ENCODE results near the gene EHMT1. TPM values are rescaled to one million over a fixed set of nuclear protein-coding genes. Genes with fewer than 3 reads are reported as not detected.

The EHMT1 gene
- polyA plus RNA-seq, 6 donors from 2014 or later, result 6.7 to 45.0 (median 31.5) TPM

GRCh38 chr9:137813167-137813566, 194.4 kb downstream of the EHMT1 start:
- Mint-ChIP-seq H3K4me3 (no peak overlapping the region), H3K27me3 (no peaks in the 10 kb centered on the region), H3K4me1 (peaks cover 4 to 13% (median 6%) of the 10 kb centered on the region in 3 donors), H3K36me3 (peaks cover 5 to 22% of the 10 kb centered on the region in 2 donors), H3K9me3 (peaks cover 0 to 2% (median 0%) of the 10 kb centered on the region in 7 donors), H3K27ac (peak overlapping the region in 1 of 6 donors; percentile 57)
- ATAC-seq (ENCODE audit: low read depth in 2 of 2), result no peak
- no peak for DNase-seq

GRCh38 chr9:137813651-137814415, 195.0 kb downstream of the EHMT1 start:
- Mint-ChIP-seq H3K4me3 (no peak overlapping the region), H3K4me1 (peaks cover 3 to 13% (median 5%) of the 10 kb centered on the region in 3 donors), H3K9me3 (peaks cover 0 to 4% (median 0%) of the 10 kb centered on the region in 7 donors), H3K27ac (peak overlapping the region in 1 of 6 donors; percentile 72), H3K36me3 (peaks cover 5 to 25% of the 10 kb centered on the region in 2 donors), H3K27me3 (no peaks in the 10 kb centered on the region)
- DNase-seq (no peak), ATAC-seq (ENCODE audit: low read depth in 2 of 2) (no peak)

GRCh38 chr9:137814436-137814835, 195.6 kb downstream of the EHMT1 start:
- H3K9me3 Mint-ChIP-seq, result peaks cover 0 to 4% (median 0%) of the 10 kb centered on the region in 7 donors
- H3K27ac Mint-ChIP-seq, result peak overlapping the region in 2 of 6 donors; percentile 72 to 86
- H3K36me3 Mint-ChIP-seq, result peaks cover 5 to 25% of the 10 kb centered on the region in 2 donors
- DNase-seq (no peak), ATAC-seq (ENCODE audit: low read depth in 2 of 2) (no peak)
- H3K27me3 Mint-ChIP-seq, result no peaks in the 10 kb centered on the region
- H3K4me3 Mint-ChIP-seq, result no peak overlapping the region
- peaks cover 0 to 8% (median 0%) of the 10 kb centered on the region in 3 donors for H3K4me1 Mint-ChIP-seq

GRCh38 chr9:137814841-137815240, 196.0 kb downstream of the EHMT1 start:
- no peak for ATAC-seq (ENCODE audit: low read depth in 2 of 2)
- Mint-ChIP-seq H3K27me3 (no peaks in the 10 kb centered on the region), H3K27ac (peak overlapping the region in 3 of 6 donors; percentile 53 to 86 (median 72)), H3K4me1 (peaks cover 0 to 8% (median 0%) of the 10 kb centered on the region in 3 donors), H3K9me3 (peaks cover 0 to 4% (median 0%) of the 10 kb centered on the region in 7 donors), H3K4me3 (peak overlapping the region in 2 of 8 donors; percentile 8 to 33), H3K36me3 (peaks cover 5 to 25% of the 10 kb centered on the region in 2 donors)
- no peak for DNase-seq

GRCh38 chr9:137815256-137816255, 196.8 kb downstream of the EHMT1 start:
- DNase-seq (no peak), ATAC-seq (ENCODE audit: low read depth in 2 of 2) (no peak)
- Mint-ChIP-seq H3K4me3 (no peak overlapping the region), H3K4me1 (peaks cover 0 to 8% (median 0%) of the 10 kb centered on the region in 3 donors), H3K27ac (peak overlapping the region in 4 of 6 donors; percentile 6 to 90 (median 79)), H3K36me3 (peaks cover 11 to 25% of the 10 kb centered on the region in 2 donors), H3K27me3 (no peaks in the 10 kb centered on the region), H3K9me3 (peaks cover 0 to 4% (median 0%) of the 10 kb centered on the region in 7 donors)

GRCh38 chr9:137816531-137817235, 197.9 kb downstream of the EHMT1 start:
- H3K4me3 Mint-ChIP-seq, result no peak overlapping the region
- H3K27me3 Mint-ChIP-seq, result no peaks in the 10 kb centered on the region
- DNase-seq (no peak), ATAC-seq (ENCODE audit: low read depth in 2 of 2) (no peak)
- H3K36me3 Mint-ChIP-seq, result peaks cover 14 to 27% of the 10 kb centered on the region in 2 donors
- peaks cover 0 to 8% (median 0%) of the 10 kb centered on the region in 3 donors for H3K4me1 Mint-ChIP-seq
- H3K9me3 Mint-ChIP-seq, result peaks cover 0 to 4% (median 0%) of the 10 kb centered on the region in 7 donors
- peak overlapping the region in 3 of 6 donors; percentile 24 to 80 (median 28) for H3K27ac Mint-ChIP-seq

- H3K36me3 Mint-ChIP-seq, result peaks cover 21 to 33% of the 10 kb centered on the region in 2 donors
- DNase-seq, result no peak
- no peak for ATAC-seq (ENCODE audit: low read depth in 2 of 2)
- peaks cover 0 to 8% (median 0%) of the 10 kb centered on the region in 3 donors for H3K4me1 Mint-ChIP-seq
- H3K4me3 Mint-ChIP-seq, result no peak overlapping the region
- no peaks in the 10 kb centered on the region for H3K27me3 Mint-ChIP-seq
- peaks cover 0 to 4% (median 0%) of the 10 kb centered on the region in 7 donors for H3K9me3 Mint-ChIP-seq
- peak overlapping the region in 5 of 6 donors; percentile 24 to 88 (median 82) for H3K27ac Mint-ChIP-seq
Observed at GRCh38 chr9:137817236-137818200, 198.7 kb downstream of the EHMT1 start.

- Mint-ChIP-seq H3K27me3 (no peaks in the 10 kb centered on the region), H3K4me3 (no peak overlapping the region), H3K4me1 (peaks cover 0 to 8% (median 0%) of the 10 kb centered on the region in 3 donors), H3K36me3 (peaks cover 21 to 33% of the 10 kb centered on the region in 2 donors), H3K9me3 (peaks cover 0 to 4% (median 0%) of the 10 kb centered on the region in 7 donors), H3K27ac (peak overlapping the region in 2 of 6 donors; percentile 38 to 82)
- ATAC-seq (ENCODE audit: low read depth in 2 of 2) (no peak), DNase-seq (no peak)
Observed at GRCh38 chr9:137818286-137818685, 199.5 kb downstream of the EHMT1 start.

- peaks cover 23 to 30% of the 10 kb centered on the region in 2 donors for H3K36me3 Mint-ChIP-seq
- DNase-seq (no peak), ATAC-seq (ENCODE audit: low read depth in 2 of 2) (no peak)
- H3K4me1 Mint-ChIP-seq, result peaks cover 3 to 14% (median 6%) of the 10 kb centered on the region in 3 donors
- no peaks in the 10 kb centered on the region for H3K27me3 Mint-ChIP-seq
- H3K4me3 Mint-ChIP-seq, result peak overlapping the region in 1 of 8 donors; percentile 59
- peaks cover 0 to 4% (median 0%) of the 10 kb centered on the region in 7 donors for H3K9me3 Mint-ChIP-seq
- H3K27ac Mint-ChIP-seq, result peak overlapping the region in 4 of 6 donors; percentile 61 to 84 (median 74)
Observed at GRCh38 chr9:137820161-137820855, 201.5 kb downstream of the EHMT1 start.

- H3K4me3 Mint-ChIP-seq, result no peak overlapping the region
- DNase-seq (no peak), ATAC-seq (ENCODE audit: low read depth in 2 of 2) (no peak)
- H3K9me3 Mint-ChIP-seq, result peaks cover 0 to 3% (median 0%) of the 10 kb centered on the region in 7 donors
- peak overlapping the region; percentile 9 to 96 (median 92) for H3K27ac Mint-ChIP-seq
- no peaks in the 10 kb centered on the region for H3K27me3 Mint-ChIP-seq
- peaks cover 25 to 36% of the 10 kb centered on the region in 2 donors for H3K36me3 Mint-ChIP-seq
- H3K4me1 Mint-ChIP-seq, result peaks cover 14 to 28% (median 23%) of the 10 kb centered on the region in 3 donors
Observed at GRCh38 chr9:137823986-137824771, 205.4 kb downstream of the EHMT1 start.

Measured in naive B cell (primary cell).